ENCODE data around the gene SUPT5H.

Gene SUPT5H

GRCh38 chr19:39498798-39499642, 53.6 kb downstream of the SUPT5H start, which contains the start of gene DLL3:
Gene DLL3 (plus strand): TSS chr19:39498947. CDS start chr19:39498975, 28 bp downstream.
- DNase-seq, result peak; percentile 42

- DNase-seq, result no peak
Observed at GRCh38 chr19:39499932-39500331, 54.5 kb downstream of the SUPT5H start.

- DNase-seq, result no peak
Observed at GRCh38 chr19:39500543-39500942, 55.2 kb downstream of the SUPT5H start.

- DNase-seq, result no peak
Observed at GRCh38 chr19:39501340-39501739, 56.0 kb downstream of the SUPT5H start.

GRCh38 chr19:39502640-39503417, 57.4 kb downstream of the SUPT5H start:
- peak; percentile 86 for DNase-seq

GRCh38 chr19:39506598-39506943, 61.2 kb downstream of the SUPT5H start:
- DNase-seq, result no peak

- peak; percentile 76 for DNase-seq
Observed at GRCh38 chr19:39506944-39507714, 61.7 kb downstream of the SUPT5H start.

GRCh38 chr19:39507715-39508364, 62.5 kb downstream of the SUPT5H start:
- no peak for DNase-seq

GRCh38 chr19:39508629-39509028, 63.2 kb downstream of the SUPT5H start:
- DNase-seq, result no peak

- DNase-seq, result no peak
Observed at GRCh38 chr19:39509233-39509632, 63.9 kb downstream of the SUPT5H start.

- no peak for DNase-seq
Observed at GRCh38 chr19:39512988-39513387, 67.6 kb downstream of the SUPT5H start.

GRCh38 chr19:39514840-39515550, 69.6 kb downstream of the SUPT5H start, which contains the start of gene SELENOV:
Gene SELENOV (plus strand): TSS chr19:39515139. CDS start chr19:39515213, 74 bp downstream.
- DNase-seq, result no peak

GRCh38 chr19:39515551-39516191, 70.3 kb downstream of the SUPT5H start:
- no peak for DNase-seq

- no peak for DNase-seq
Observed at GRCh38 chr19:39516270-39516669, 70.9 kb downstream of the SUPT5H start.

- no peak for DNase-seq
Observed at GRCh38 chr19:39517432-39517831, 72.0 kb downstream of the SUPT5H start.

GRCh38 chr19:39518458-39518857, 73.1 kb downstream of the SUPT5H start:
- no peak for DNase-seq

- no peak for DNase-seq
Observed at GRCh38 chr19:39518975-39519374, 73.6 kb downstream of the SUPT5H start.

- no peak for DNase-seq
Observed at GRCh38 chr19:39520541-39521484, 75.4 kb downstream of the SUPT5H start.

- DNase-seq, result no peak
Observed at GRCh38 chr19:39524495-39524894, 79.1 kb downstream of the SUPT5H start.

GRCh38 chr19:39525205-39525604, 79.8 kb downstream of the SUPT5H start:
- no peak for DNase-seq

Measured in activated CD4-positive, alpha-beta T cell treated with anti-CD3 and anti-CD28 coated beads for 48 hours (primary cell).